Measurements from ENCODE around the gene RGS6. TPM values are rescaled to one million over a fixed set of nuclear protein-coding genes. Genes with fewer than 3 reads are reported as not detected.

Gene RGS6
- total and polyA plus RNA-seq, 7 donors = 0.19 to 1.6 (median 0.42) TPM

DNA sequence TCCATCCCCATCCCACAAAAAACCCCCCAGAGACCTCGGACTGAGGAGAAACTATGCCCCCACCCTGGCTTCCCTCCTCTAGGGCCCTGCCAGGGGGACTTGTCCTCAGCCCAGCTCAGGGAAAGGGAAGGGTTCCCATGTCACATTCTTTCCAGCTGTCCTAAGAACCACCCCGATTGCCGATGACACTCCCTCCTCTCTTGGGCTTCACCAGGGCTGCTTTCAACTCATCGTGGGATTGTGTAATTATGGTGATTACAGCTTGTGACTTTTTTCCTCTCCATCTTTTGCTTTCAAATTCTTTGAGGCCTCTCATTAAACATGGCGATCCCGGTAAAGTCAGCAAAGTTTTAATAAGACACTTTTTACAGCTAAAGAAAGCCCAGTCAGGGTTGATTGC, 617.6 kb downstream of the RGS6 start:
- intact Hi-C loops (cut with DNase I) = loop anchor here in 1 of 2 donors (5.0 kb wide), 1 partner anchor 92 kb away; no protein-coding TSS in a partner anchor
- no peaks in the 10 kb centered on the region for H3K27me3 ChIP-seq (ENCODE audit: insufficient read depth in 3 of 3, low read length in 2 of 3)
- no peak overlapping the region for H3K27ac ChIP-seq
- ATAC-seq = no peak
- WGBS, 3 donors = 47 to 59% (median 51%) methylated on average over 6 of the region's 6 CpGs
- peaks cover 20% of the 10 kb centered on the region for H3K4me1 ChIP-seq
- no peak overlapping the region for H3K4me3 ChIP-seq
- no peak for DNase-seq
- H3K36me3 ChIP-seq (ENCODE audit: insufficient read depth in 1 of 2, low read depth in 1 of 2) = no peaks in the 10 kb centered on the region
- no peak for TF ChIP-seq CTCF (IDR thresholded peaks at IDR 0.05)
- H3K9me3 ChIP-seq = no peaks in the 10 kb centered on the region

- TF ChIP-seq CTCF (IDR thresholded peaks at IDR 0.05) = no peak
- no peak for ATAC-seq
- Histone ChIP-seq H3K4me3 (no peak overlapping the region), H3K9me3 (no peaks in the 10 kb centered on the region), H3K4me1 (peaks cover 16% of the 10 kb centered on the region), H3K27ac (no peak overlapping the region), H3K36me3 (ENCODE audit: insufficient read depth in 1 of 2, low read depth in 1 of 2) (no peaks in the 10 kb centered on the region), H3K27me3 (ENCODE audit: insufficient read depth in 3 of 3, low read length in 2 of 3) (no peaks in the 10 kb centered on the region)
- WGBS, 3 donors = 95 to 99% (median 99%) methylated on average over 4 of the region's 4 CpGs
- DNase-seq = no peak
- intact Hi-C loops (cut with DNase I) = no loop called here
Observed at GRCh38 chr14:72550513-72550912, 618.3 kb downstream of the RGS6 start.

GRCh38 chr14:72552236-72552635, 620.0 kb downstream of the RGS6 start:
- intact Hi-C loops (cut with DNase I) = no loop called here
- Histone ChIP-seq H3K4me1 (no peaks in the 10 kb centered on the region), H3K27ac (no peak overlapping the region), H3K36me3 (ENCODE audit: insufficient read depth in 1 of 2, low read depth in 1 of 2) (no peaks in the 10 kb centered on the region), H3K4me3 (no peak overlapping the region), H3K9me3 (no peaks in the 10 kb centered on the region), H3K27me3 (ENCODE audit: insufficient read depth in 3 of 3, low read length in 2 of 3) (no peaks in the 10 kb centered on the region)
- no peak for ATAC-seq
- no peak for DNase-seq
- no peak for TF ChIP-seq CTCF (IDR thresholded peaks at IDR 0.05)
- WGBS, 3 donors = 72 to 78% (median 75%) methylated on average over 5 of the region's 5 CpGs

DNA sequence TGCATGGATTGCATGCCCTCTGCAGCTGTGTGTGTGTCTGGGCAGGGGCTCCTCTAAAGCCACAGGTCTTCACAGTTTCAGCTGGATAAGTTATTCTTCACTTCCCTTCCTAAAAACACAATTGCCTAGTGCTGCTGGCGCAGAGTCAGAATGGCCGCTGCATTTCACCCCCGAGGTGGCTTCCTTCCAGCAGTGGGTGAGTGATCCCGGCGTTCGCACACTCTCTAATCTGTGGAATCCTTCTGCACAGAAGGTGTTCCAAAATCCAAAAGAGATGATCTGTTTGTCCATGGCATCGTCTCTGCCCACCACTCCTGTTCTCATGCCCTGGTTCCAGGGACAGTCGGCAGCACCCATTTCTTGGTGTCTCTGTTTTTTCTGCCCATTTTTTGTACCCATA, 620.9 kb downstream of the RGS6 start:
- no peak for DNase-seq
- TF ChIP-seq CTCF (IDR thresholded peaks at IDR 0.05) = no peak
- Histone ChIP-seq H3K27me3 (ENCODE audit: insufficient read depth in 3 of 3, low read length in 2 of 3) (no peaks in the 10 kb centered on the region), H3K27ac (no peak overlapping the region), H3K4me3 (no peak overlapping the region), H3K36me3 (ENCODE audit: insufficient read depth in 1 of 2, low read depth in 1 of 2) (no peaks in the 10 kb centered on the region), H3K9me3 (no peaks in the 10 kb centered on the region), H3K4me1 (peaks cover 1% of the 10 kb centered on the region)
- intact Hi-C loops (cut with DNase I) = no loop called here
- WGBS, 3 donors = 28 to 46% (median 34%) methylated on average over 8 of the region's 8 CpGs
- no peak for ATAC-seq

DNA sequence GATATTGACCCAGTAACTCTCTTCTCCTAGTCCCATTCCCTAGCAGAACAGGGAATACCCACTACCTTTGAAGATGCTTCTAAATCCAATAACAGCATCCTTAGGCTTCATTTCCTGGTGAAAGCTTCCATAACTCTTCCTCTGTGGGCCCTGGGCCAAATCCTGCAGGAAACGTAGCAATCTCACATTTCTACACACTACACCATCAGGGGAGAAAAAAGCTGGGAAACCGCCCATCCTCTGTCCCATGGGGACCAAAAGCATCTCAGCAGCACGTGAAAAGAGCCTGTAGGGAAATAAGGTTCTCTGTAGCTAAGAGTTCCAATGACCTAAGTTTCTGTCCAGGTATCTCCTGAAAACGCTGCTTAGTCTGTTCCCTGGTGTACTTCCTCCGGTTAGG, 621.4 kb downstream of the RGS6 start:
- 48 to 54% (median 49%) methylated on average over 5 of the region's 5 CpGs for WGBS, 3 donors
- Histone ChIP-seq H3K27me3 (ENCODE audit: insufficient read depth in 3 of 3, low read length in 2 of 3) (no peaks in the 10 kb centered on the region), H3K36me3 (ENCODE audit: insufficient read depth in 1 of 2, low read depth in 1 of 2) (no peaks in the 10 kb centered on the region), H3K9me3 (no peaks in the 10 kb centered on the region), H3K4me3 (no peak overlapping the region), H3K4me1 (peaks cover 6% of the 10 kb centered on the region), H3K27ac (no peak overlapping the region)
- ATAC-seq (no peak), DNase-seq (no peak)
- no peak for TF ChIP-seq CTCF (IDR thresholded peaks at IDR 0.05)
- intact Hi-C loops (cut with DNase I) = no loop called here
